ENCODE results near the gene PDE4D.

- TF ChIP-seq POLR2A (IDR thresholded peaks at IDR 0.05; ENCODE audit: low read depth, low read length) (no peak), POLR2AphosphoS5 (IDR thresholded peaks at IDR 0.05; ENCODE audit: low read depth, low read length) (no peak), TAF1 (IDR thresholded peaks at IDR 0.05; ENCODE audit: borderline replicate concordance, low read depth, low read length) (no peak)
These were observed 328.6 kb downstream of the PDE4D start for GRCh38 chr5:59564895-59565294.
